Stomach (tissue), 9 donors: ENCODE results near the gene KCNQ1. TPM values are rescaled to one million over a fixed set of nuclear protein-coding genes. Genes with fewer than 3 reads are reported as not detected.

Experiments used
- DNase-seq, 2 donors: peaks; one replicate each; pipeline versions ENCODE4 v3.0.0 to v3.0.0-alpha.2; 2013 to 2019
- H3K27ac ChIP-seq, 5 donors: fragments of 200-600 bp in 4 of 5; sonication (generic) in 4 of 5; one replicate each; pipeline ENCODE4 v1.5.1; 2013 to 2019; ENCODE audit warnings: mild to moderate bottlenecking in 1 of 5, moderate library complexity in 1 of 5
- H3K27me3 ChIP-seq, 3 donors: fragments of 200-600 bp; sonication (generic); one replicate each; pipeline ENCODE4 v1.5.1; 2017 to 2019; ENCODE audit warnings: mixed run types in 1 of 3
- H3K36me3 ChIP-seq, 4 donors: fragments of 200-600 bp; sonication (generic); 1 replicate in 3 of 4; 2 replicates in 1 of 4; pipeline ENCODE4 v1.5.1; 2016 to 2019
- H3K4me1 ChIP-seq, 4 donors: fragments of 200-600 bp; sonication (generic); one replicate each; pipeline ENCODE4 v1.5.1; 2016 to 2019
- H3K4me3 ChIP-seq, 4 donors: fragments of 200-600 bp; sonication (generic) in 3 of 4; one replicate each; pipeline ENCODE4 v1.5.1; 2016 to 2019; ENCODE audit warnings: mild to moderate bottlenecking in 1 of 4
- H3K9me3 ChIP-seq, 4 donors: fragments of 200-600 bp; sonication (generic); one replicate each; pipeline ENCODE4 v1.5.1; 2016 to 2019
- EP300 ChIP-seq: sonication (generic); formaldehyde crosslinking; IDR thresholded peaks from one replicate; pipeline ENCODE4 v1.6.1; 2017; ENCODE audit warnings: antibody characterized with exemption
- POLR2A ChIP-seq, 4 donors: fragments of 450-650 bp; IDR thresholded peaks; one replicate each; pipeline ENCODE4 v1.6.1; 2016; ENCODE audit warnings: antibody characterized with exemption in 4 of 4, control low read depth in 2 of 4, mild to moderate bottlenecking in 1 of 4, moderate library complexity in 1 of 4
- POLR2AphosphoS5 ChIP-seq, 3 donors: sonication (generic); formaldehyde crosslinking; IDR thresholded peaks; one replicate each; pipeline ENCODE4 v1.6.1; 2016; ENCODE audit warnings: antibody characterized with exemption in 3 of 3
- WGBS, 5 donors: extraction: QIAGEN DNeasy Blood & Tissue Kit in 3 of 5; methylation state at CpG; one replicate each; pipeline versions ENCODE4 v1.1.5 to v1.1.7; 2013 to 2018; 5-methylcytosine and 5-hydroxymethylcytosine counted together
- intact Hi-C: fragments of 100-400 bp; cut with DNase I; formaldehyde crosslinking; loops from one replicate; pipeline ENCODE4 v1.15.1; 2023; ENCODE audit warnings: low total_unique reads
- polyA plus RNA-seq, 3 donors: library from polyadenylated mRNA; stranded (reverse); fragments of 200-250 nt; gene quantifications; one replicate each; pipeline ENCODE4 v1.2.3, GENCODE V29; 2013
- total RNA-seq, 5 donors: library from RNA; depleted of rRNA; stranded (reverse); fragments of >200 nt; gene quantifications; one replicate each; pipeline versions ENCODE4 v1.1.0 to v1.2.3, GENCODE V29; 2014 to 2016
- TF ChIP-seq, protein P1 (sequence below), 7 experiments: fragments of 450-650 bp in 4 of 7; fragments of 200-600 bp in 3 of 7; sonication (generic) in 3 of 7; IDR thresholded peaks; one replicate each; pipeline ENCODE4 v1.5.1; 2016 to 2019; ENCODE audit warnings: antibody characterized with exemption in 7 of 7, control low read depth in 2 of 7, mild to moderate bottlenecking in 1 of 7
- donor health status: healthy with polysubstance abuse.
- donor health status: Bipolar disorder and iron deficiency.
- donor health status: healthy.

Gene KCNQ1
- total and polyA plus RNA-seq, 8 donors: 12.1 to 155 (median 49.0) TPM

- Histone ChIP-seq H3K4me1 (no peaks in the 10 kb centered on the region), H3K36me3 (no peaks in the 10 kb centered on the region), H3K4me3 (no peak overlapping the region), H3K9me3 (peaks cover 0 to 5% (median 0%) of the 10 kb centered on the region in 4 donors), H3K27ac (no peak overlapping the region), H3K27me3 (no peaks in the 10 kb centered on the region)
- TF ChIP-seq POLR2AphosphoS5 (IDR thresholded peaks at IDR 0.05): no peak
- TF ChIP-seq, protein P1, sequence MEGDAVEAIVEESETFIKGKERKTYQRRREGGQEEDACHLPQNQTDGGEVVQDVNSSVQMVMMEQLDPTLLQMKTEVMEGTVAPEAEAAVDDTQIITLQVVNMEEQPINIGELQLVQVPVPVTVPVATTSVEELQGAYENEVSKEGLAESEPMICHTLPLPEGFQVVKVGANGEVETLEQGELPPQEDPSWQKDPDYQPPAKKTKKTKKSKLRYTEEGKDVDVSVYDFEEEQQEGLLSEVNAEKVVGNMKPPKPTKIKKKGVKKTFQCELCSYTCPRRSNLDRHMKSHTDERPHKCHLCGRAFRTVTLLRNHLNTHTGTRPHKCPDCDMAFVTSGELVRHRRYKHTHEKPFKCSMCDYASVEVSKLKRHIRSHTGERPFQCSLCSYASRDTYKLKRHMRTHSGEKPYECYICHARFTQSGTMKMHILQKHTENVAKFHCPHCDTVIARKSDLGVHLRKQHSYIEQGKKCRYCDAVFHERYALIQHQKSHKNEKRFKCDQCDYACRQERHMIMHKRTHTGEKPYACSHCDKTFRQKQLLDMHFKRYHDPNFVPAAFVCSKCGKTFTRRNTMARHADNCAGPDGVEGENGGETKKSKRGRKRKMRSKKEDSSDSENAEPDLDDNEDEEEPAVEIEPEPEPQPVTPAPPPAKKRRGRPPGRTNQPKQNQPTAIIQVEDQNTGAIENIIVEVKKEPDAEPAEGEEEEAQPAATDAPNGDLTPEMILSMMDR (IDR thresholded peaks at IDR 0.05): no peak
- DNase-seq: no peak
- intact Hi-C loops: no loop called here
- WGBS, 5 donors: 89 to 95% (median 94%) methylated on average over 14 of the region's 14 CpGs
These were observed 313.9 kb downstream of the KCNQ1 start for GRCh38 chr11:2758751-2759150.

GRCh38 chr11:2759228-2760195, 314.7 kb downstream of the KCNQ1 start:
- intact Hi-C loops: no loop called here
- Histone ChIP-seq H3K4me1 (no peaks in the 10 kb centered on the region), H3K9me3 (peaks cover 0 to 5% (median 0%) of the 10 kb centered on the region in 4 donors), H3K27ac (no peak overlapping the region), H3K36me3 (no peaks in the 10 kb centered on the region), H3K27me3 (no peaks in the 10 kb centered on the region), H3K4me3 (no peak overlapping the region)
- WGBS, 5 donors: 87 to 93% (median 89%) methylated on average over 10 to 17 of the region's 17 CpGs
- TF ChIP-seq, protein P1 (IDR thresholded peaks at IDR 0.05): no peak
- TF ChIP-seq POLR2A (IDR thresholded peaks at IDR 0.05) (no peak), POLR2AphosphoS5 (IDR thresholded peaks at IDR 0.05) (no peak), EP300 (no peak)
- DNase-seq: peak in 1 of 2 donors; percentile 20

DNA sequence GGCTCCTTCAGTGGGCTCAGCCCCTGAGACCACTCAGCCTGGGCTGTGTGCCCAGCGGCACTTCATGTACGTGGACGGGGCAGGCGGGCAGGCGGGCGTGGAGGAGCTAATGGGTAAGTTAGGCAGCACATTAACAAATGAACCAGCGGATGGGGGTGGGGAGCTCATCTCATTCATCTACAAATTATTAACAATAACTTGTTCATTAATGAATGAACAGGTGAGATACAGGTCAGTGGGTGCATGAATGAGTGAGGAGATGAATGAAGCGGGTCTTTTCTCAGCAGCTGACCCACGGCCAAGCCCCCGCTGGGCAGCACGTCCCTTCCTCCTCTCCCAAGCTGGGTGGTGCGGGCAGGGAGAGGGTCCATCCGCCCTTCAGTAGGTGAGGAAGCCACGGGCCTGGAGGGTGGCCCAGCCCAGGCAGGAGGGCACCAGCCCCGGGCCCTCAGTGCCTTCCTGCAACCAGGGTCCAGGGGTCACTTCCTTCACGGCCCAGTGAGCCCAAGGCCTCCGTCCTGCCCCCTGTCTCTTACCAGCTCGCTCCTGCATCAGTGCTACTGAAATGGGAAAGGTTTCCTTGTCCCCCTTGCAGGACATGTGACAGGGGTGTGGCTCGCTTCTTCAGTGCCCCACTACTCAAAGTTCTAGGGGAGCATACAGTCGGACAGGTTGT, 315.5 kb downstream of the KCNQ1 start:
- Histone ChIP-seq H3K4me1 (no peaks in the 10 kb centered on the region), H3K27me3 (no peaks in the 10 kb centered on the region), H3K27ac (no peak overlapping the region), H3K36me3 (no peaks in the 10 kb centered on the region), H3K4me3 (no peak overlapping the region), H3K9me3 (peaks cover 0 to 5% (median 0%) of the 10 kb centered on the region in 4 donors)
- 84 to 96% (median 91%) methylated on average over 19 to 20 of the region's 20 CpGs for WGBS, 5 donors
- peak in 1 of 2 donors; percentile 23 for DNase-seq
- intact Hi-C loops: no loop called here
- TF ChIP-seq POLR2AphosphoS5 (IDR thresholded peaks at IDR 0.05) (no peak), POLR2A (IDR thresholded peaks at IDR 0.05) (no peak), EP300 (no peak)
- TF ChIP-seq, protein P1 (IDR thresholded peaks at IDR 0.05): no peak

GRCh38 chr11:2761131-2762030, 316.6 kb downstream of the KCNQ1 start:
- peak in 1 of 2 donors; percentile 25 for DNase-seq
- intact Hi-C loops: no loop called here
- Histone ChIP-seq H3K4me3 (no peak overlapping the region), H3K4me1 (no peaks in the 10 kb centered on the region), H3K27me3 (no peaks in the 10 kb centered on the region), H3K9me3 (peaks cover 0 to 3% (median 0%) of the 10 kb centered on the region in 4 donors), H3K36me3 (no peaks in the 10 kb centered on the region), H3K27ac (no peak overlapping the region)
- TF ChIP-seq, protein P1 (IDR thresholded peaks at IDR 0.05): no peak
- TF ChIP-seq EP300 (no peak), POLR2A (IDR thresholded peaks at IDR 0.05) (no peak), POLR2AphosphoS5 (IDR thresholded peaks at IDR 0.05) (no peak)
- 90 to 93% (median 91%) methylated on average over 28 to 33 of the region's 33 CpGs for WGBS, 5 donors
